ENCODE measurements around the gene PABPC1L2B. TPM values are rescaled to one million over a fixed set of nuclear protein-coding genes. Genes with fewer than 3 reads are reported as not detected.
"Not testable (repeated sequence)": the region's sequence is repeated elsewhere in the genome, so short reads cannot be mapped to it uniquely, and the experiment has no call there.

The PABPC1L2B gene
- polyA plus RNA-seq, 3 donors: not detected

DNA sequence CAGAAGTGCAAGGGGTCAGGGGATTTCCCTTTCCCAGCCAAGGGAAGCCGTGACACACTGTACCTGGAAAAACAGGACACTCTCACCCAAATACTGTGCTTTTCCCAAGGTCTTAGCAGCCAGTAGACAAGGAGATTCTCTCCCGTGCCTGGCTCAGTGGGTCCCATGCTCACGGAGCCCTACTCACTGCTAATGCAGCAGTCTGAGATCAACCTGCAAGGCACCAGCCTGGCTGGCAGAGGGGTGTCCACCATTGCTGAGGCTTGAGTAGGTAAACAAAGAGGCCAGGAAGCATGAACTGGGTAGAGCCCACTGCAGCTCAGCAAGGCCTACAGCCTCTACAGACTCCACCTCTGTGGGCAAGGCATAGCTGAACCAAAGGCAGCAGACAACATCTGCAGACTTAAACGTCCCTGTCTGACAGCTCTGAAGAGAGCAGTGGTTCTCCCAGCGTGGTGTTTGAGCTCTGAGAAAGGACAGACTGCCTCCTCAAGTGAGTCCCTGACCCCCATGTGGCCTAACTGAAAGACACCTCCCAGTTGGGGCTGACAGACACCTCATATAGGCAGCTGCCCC is 21.8 kb upstream of the PABPC1L2B start:
- H3K27me3 Mint-ChIP-seq (ENCODE audit: low read depth in 3 of 3); H3K79me2 ChIP-seq (ENCODE audit: insufficient read depth, low read length); H3K4me1 Mint-ChIP-seq; H4K20me1 ChIP-seq (ENCODE audit: insufficient read depth, low read length); H2AFZ ChIP-seq (ENCODE audit: insufficient read depth, low read depth, low read length, poor library complexity, severe bottlenecking); H3K9me3 Mint-ChIP-seq; H3K36me3 Mint-ChIP-seq; DNase-seq; H3K27me3 ChIP-seq (ENCODE audit: control insufficient read depth in 2 of 2, insufficient read depth in 2 of 2, low read length in 2 of 2); H3K27ac Mint-ChIP-seq; H3K4me3 ChIP-seq (replicated peaks in 1 of 3; ENCODE audit: low read depth in 2 of 3, low read length in 3 of 3); H3K36me3 ChIP-seq (replicated peaks in 1 of 2; ENCODE audit: control insufficient read depth in 1 of 2, insufficient read depth in 2 of 2, low read length in 2 of 2); H3K27ac ChIP-seq (ENCODE audit: low read depth in 1 of 2, low read length in 2 of 2); H3K9me3 ChIP-seq (replicated peaks in 1 of 2; ENCODE audit: control insufficient read depth in 1 of 2, insufficient read depth in 1 of 2, low read length in 2 of 2); H3K4me3 Mint-ChIP-seq; intact Hi-C loops (cut with micrococcal nuclease); H3K9ac ChIP-seq (ENCODE audit: insufficient read depth, low read length, poor library complexity, severe bottlenecking); H3K4me1 ChIP-seq (ENCODE audit: control insufficient read depth in 1 of 2, insufficient read depth in 2 of 2, low read length in 2 of 2); H3K4me2 ChIP-seq (replicated peaks; ENCODE audit: extremely low read depth, low read length, poor library complexity, severe bottlenecking): not testable (repeated sequence)
- WGBS (ENCODE audit: insufficient coverage): 81% methylated on average over 3 of the region's 5 CpGs

DNA sequence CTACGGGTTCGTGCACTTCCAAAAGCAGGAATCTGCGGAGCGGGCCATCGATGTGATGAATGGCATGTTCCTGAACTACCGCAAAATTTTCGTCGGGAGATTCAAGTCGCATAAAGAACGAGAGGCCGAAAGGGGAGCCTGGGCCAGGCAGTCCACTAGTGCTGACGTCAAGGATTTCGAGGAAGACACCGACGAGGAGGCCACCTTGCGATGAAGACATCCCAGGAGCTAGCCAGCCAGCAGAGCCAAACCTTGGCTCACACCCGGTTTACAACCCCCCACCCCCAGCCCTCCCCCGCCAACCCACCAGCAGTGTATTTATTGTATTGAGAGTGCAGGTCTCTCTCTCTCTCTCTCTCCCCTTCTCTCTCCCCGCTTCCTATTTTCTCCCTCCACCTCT is 1.3 kb downstream of the PABPC1L2B start:
- H3K36me3 Mint-ChIP-seq; H3K4me3 Mint-ChIP-seq; H3K27ac Mint-ChIP-seq; H3K36me3 ChIP-seq (replicated peaks in 1 of 2; ENCODE audit: control insufficient read depth in 1 of 2, insufficient read depth in 2 of 2, low read length in 2 of 2); H3K4me2 ChIP-seq (replicated peaks; ENCODE audit: extremely low read depth, low read length, poor library complexity, severe bottlenecking); H3K9me3 ChIP-seq (replicated peaks in 1 of 2; ENCODE audit: control insufficient read depth in 1 of 2, insufficient read depth in 1 of 2, low read length in 2 of 2); H3K9me3 Mint-ChIP-seq; H3K4me3 ChIP-seq (replicated peaks in 1 of 3; ENCODE audit: low read depth in 2 of 3, low read length in 3 of 3); H2AFZ ChIP-seq (ENCODE audit: insufficient read depth, low read depth, low read length, poor library complexity, severe bottlenecking); intact Hi-C loops (cut with micrococcal nuclease); DNase-seq; H3K27me3 Mint-ChIP-seq (ENCODE audit: low read depth in 3 of 3); H3K27ac ChIP-seq (ENCODE audit: low read depth in 1 of 2, low read length in 2 of 2); H3K4me1 Mint-ChIP-seq; H3K4me1 ChIP-seq (ENCODE audit: control insufficient read depth in 1 of 2, insufficient read depth in 2 of 2, low read length in 2 of 2); H4K20me1 ChIP-seq (ENCODE audit: insufficient read depth, low read length); H3K9ac ChIP-seq (ENCODE audit: insufficient read depth, low read length, poor library complexity, severe bottlenecking); H3K79me2 ChIP-seq (ENCODE audit: insufficient read depth, low read length): not testable (repeated sequence)
- H3K27me3 ChIP-seq (ENCODE audit: control insufficient read depth in 2 of 2, insufficient read depth in 2 of 2, low read length in 2 of 2): peaks cover 0 to 11% of the 10 kb centered on the region in 2 donors
- no CpG with 5 or more reads among the region's 19 CpGs for WGBS (ENCODE audit: insufficient coverage)

DNA sequence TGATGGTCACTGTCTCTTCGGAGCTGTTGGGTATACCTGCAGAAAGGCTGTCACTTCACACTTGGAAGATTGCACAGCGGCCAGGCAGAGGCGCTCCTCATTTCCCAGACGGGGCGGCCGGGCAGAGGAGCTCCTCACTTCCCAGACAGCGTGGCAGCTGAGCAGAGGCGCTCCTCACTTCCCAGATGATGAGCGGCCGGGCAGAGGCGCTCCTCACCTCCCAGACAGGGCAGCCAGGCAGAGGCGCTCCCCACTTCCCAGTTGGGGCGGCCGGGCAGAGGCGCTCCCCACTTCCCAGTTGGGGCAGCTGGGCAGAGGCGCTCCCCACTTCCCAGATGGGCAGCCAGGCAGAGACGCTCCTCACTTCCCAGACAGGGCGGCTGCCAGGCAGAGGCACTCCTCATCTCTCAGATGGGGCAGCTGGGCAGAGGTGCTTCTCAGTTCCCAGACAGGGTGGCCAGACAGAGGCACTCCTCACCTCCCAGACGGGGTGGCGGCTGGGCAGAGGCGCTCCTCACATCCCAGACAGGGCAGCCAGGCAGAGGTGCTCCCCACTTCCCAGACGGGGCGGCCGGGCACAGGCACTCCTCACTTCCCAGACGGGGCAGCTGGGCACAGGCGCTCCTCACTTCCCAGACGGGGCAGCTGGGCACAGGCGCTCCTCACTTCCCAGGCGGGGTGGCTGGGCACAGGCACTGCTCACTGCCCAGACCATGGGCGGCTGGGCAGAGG is 18.8 kb downstream of the PABPC1L2B start:
- no peak for DNase-seq
- Mint-ChIP-seq H3K36me3 (no peaks in the 10 kb centered on the region), H3K27ac (no peak overlapping the region), H3K4me1 (no peaks in the 10 kb centered on the region), H3K27me3 (ENCODE audit: low read depth in 3 of 3) (peaks cover 0 to 2% (median 2%) of the 10 kb centered on the region in 3 donors), H3K9me3 (peaks cover 0 to 25% (median 18%) of the 10 kb centered on the region in 7 donors), H3K4me3 (no peak overlapping the region)
- Histone ChIP-seq H3K9ac (ENCODE audit: insufficient read depth, low read length, poor library complexity, severe bottlenecking) (no peak overlapping the region), H2AFZ (ENCODE audit: insufficient read depth, low read depth, low read length, poor library complexity, severe bottlenecking) (no peak overlapping the region), H3K9me3 (replicated peaks in 1 of 2; ENCODE audit: control insufficient read depth in 1 of 2, insufficient read depth in 1 of 2, low read length in 2 of 2) (peaks cover 0 to 11% of the 10 kb centered on the region in 2 donors), H3K27ac (ENCODE audit: low read depth in 1 of 2, low read length in 2 of 2) (no peak overlapping the region), H3K27me3 (ENCODE audit: control insufficient read depth in 2 of 2, insufficient read depth in 2 of 2, low read length in 2 of 2) (no peaks in the 10 kb centered on the region), H3K4me3 (replicated peaks in 1 of 3; ENCODE audit: low read depth in 2 of 3, low read length in 3 of 3) (no peak overlapping the region), H3K4me1 (ENCODE audit: control insufficient read depth in 1 of 2, insufficient read depth in 2 of 2, low read length in 2 of 2) (no peaks in the 10 kb centered on the region), H3K4me2 (replicated peaks; ENCODE audit: extremely low read depth, low read length, poor library complexity, severe bottlenecking) (no peak overlapping the region), H3K36me3 (replicated peaks in 1 of 2; ENCODE audit: control insufficient read depth in 1 of 2, insufficient read depth in 2 of 2, low read length in 2 of 2) (no peaks in the 10 kb centered on the region), H4K20me1 (ENCODE audit: insufficient read depth, low read length) (no peaks in the 10 kb centered on the region), H3K79me2 (ENCODE audit: insufficient read depth, low read length) (no peaks in the 10 kb centered on the region)
- TF ChIP-seq, protein P1, sequence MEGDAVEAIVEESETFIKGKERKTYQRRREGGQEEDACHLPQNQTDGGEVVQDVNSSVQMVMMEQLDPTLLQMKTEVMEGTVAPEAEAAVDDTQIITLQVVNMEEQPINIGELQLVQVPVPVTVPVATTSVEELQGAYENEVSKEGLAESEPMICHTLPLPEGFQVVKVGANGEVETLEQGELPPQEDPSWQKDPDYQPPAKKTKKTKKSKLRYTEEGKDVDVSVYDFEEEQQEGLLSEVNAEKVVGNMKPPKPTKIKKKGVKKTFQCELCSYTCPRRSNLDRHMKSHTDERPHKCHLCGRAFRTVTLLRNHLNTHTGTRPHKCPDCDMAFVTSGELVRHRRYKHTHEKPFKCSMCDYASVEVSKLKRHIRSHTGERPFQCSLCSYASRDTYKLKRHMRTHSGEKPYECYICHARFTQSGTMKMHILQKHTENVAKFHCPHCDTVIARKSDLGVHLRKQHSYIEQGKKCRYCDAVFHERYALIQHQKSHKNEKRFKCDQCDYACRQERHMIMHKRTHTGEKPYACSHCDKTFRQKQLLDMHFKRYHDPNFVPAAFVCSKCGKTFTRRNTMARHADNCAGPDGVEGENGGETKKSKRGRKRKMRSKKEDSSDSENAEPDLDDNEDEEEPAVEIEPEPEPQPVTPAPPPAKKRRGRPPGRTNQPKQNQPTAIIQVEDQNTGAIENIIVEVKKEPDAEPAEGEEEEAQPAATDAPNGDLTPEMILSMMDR (IDR thresholded peaks at IDR 0.05): no peak
- whole genome bisulfite sequencing (ENCODE audit: insufficient coverage): 90% methylated on average over 2 of the region's 30 CpGs
- intact Hi-C loops (cut with micrococcal nuclease): no loop called here

DNA sequence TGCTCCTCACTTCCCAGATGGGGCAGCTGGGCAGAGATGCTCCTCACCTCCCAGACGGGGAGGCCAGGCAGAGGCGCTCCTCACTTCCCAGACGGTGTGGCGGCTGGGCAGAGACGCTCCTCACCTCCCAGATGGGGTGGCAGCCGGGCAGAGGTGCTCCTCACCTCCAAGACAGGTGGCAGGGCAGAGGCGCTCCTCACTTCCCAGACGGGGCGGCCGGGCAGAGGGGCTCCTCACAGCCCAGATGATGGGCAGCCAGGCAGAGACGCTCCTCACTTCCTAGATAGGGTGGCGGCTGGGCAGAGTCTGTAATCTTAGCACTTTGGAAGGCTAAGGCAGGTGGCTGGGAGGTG is 19.3 kb downstream of the PABPC1L2B start:
- H3K9me3 Mint-ChIP-seq: peaks cover 0 to 30% (median 18%) of the 10 kb centered on the region in 7 donors

More for the DNA sequence above, 19.3 kb downstream of the PABPC1L2B start:
- intact Hi-C loops (cut with micrococcal nuclease); H3K79me2 ChIP-seq (ENCODE audit: insufficient read depth, low read length); H3K4me3 Mint-ChIP-seq; DNase-seq; H4K20me1 ChIP-seq (ENCODE audit: insufficient read depth, low read length); H3K4me1 ChIP-seq (ENCODE audit: control insufficient read depth in 1 of 2, insufficient read depth in 2 of 2, low read length in 2 of 2); H3K4me1 Mint-ChIP-seq; H3K27me3 Mint-ChIP-seq (ENCODE audit: low read depth in 3 of 3); H2AFZ ChIP-seq (ENCODE audit: insufficient read depth, low read depth, low read length, poor library complexity, severe bottlenecking); H3K36me3 Mint-ChIP-seq; H3K4me2 ChIP-seq (replicated peaks; ENCODE audit: extremely low read depth, low read length, poor library complexity, severe bottlenecking); H3K9ac ChIP-seq (ENCODE audit: insufficient read depth, low read length, poor library complexity, severe bottlenecking); H3K27ac ChIP-seq (ENCODE audit: low read depth in 1 of 2, low read length in 2 of 2); H3K27me3 ChIP-seq (ENCODE audit: control insufficient read depth in 2 of 2, insufficient read depth in 2 of 2, low read length in 2 of 2); H3K4me3 ChIP-seq (replicated peaks in 1 of 3; ENCODE audit: low read depth in 2 of 3, low read length in 3 of 3); H3K36me3 ChIP-seq (replicated peaks in 1 of 2; ENCODE audit: control insufficient read depth in 1 of 2, insufficient read depth in 2 of 2, low read length in 2 of 2): not testable (repeated sequence)
- H3K9me3 ChIP-seq (replicated peaks in 1 of 2; ENCODE audit: control insufficient read depth in 1 of 2, insufficient read depth in 1 of 2, low read length in 2 of 2): peaks cover 0 to 11% of the 10 kb centered on the region in 2 donors
- peak overlapping the region in 1 of 7 donors; percentile 77 for H3K27ac Mint-ChIP-seq
- WGBS (ENCODE audit: insufficient coverage): 100% methylated on average over 1 of the region's 12 CpGs
